ENCODE data around the gene GP9.
A peak's percentile ranks its signal among the peaks of the same experiment; 100 is the strongest.
"Not testable (repeated sequence)": the region's sequence is repeated elsewhere in the genome, so short reads cannot be mapped to it uniquely, and the experiment has no call there.

GP9 gene

GRCh38 chr3:129085818-129086217, 25.2 kb downstream of the GP9 start:
- H3K36me3 ChIP-seq (ENCODE audit: control insufficient read depth, insufficient read depth, low read length, severe bottlenecking) = no peaks in the 10 kb centered on the region
- H3K4me3 ChIP-seq (ENCODE audit: low read length) = no peak overlapping the region
- peaks cover 4% of the 10 kb centered on the region for H3K4me1 ChIP-seq (ENCODE audit: control insufficient read depth, insufficient read depth, low read length)
- DNase-seq (ENCODE audit: low read depth) = no peak
- no peaks in the 10 kb centered on the region for H3K9me3 ChIP-seq (ENCODE audit: control insufficient read depth, low read length)
- no peak overlapping the region for H3K9ac ChIP-seq (ENCODE audit: low read length)
- H3K27me3 ChIP-seq (replicated peaks; ENCODE audit: control insufficient read depth, insufficient read depth, low read length) = no peaks in the 10 kb centered on the region

- peak; percentile 38 for DNase-seq (ENCODE audit: low read depth)
- Histone ChIP-seq H3K9ac (ENCODE audit: low read length) (peak overlapping the region; percentile 42), H3K27me3 (replicated peaks; ENCODE audit: control insufficient read depth, insufficient read depth, low read length) (no peaks in the 10 kb centered on the region), H3K4me3 (ENCODE audit: low read length) (no peak overlapping the region), H3K9me3 (ENCODE audit: control insufficient read depth, low read length) (no peaks in the 10 kb centered on the region), H3K36me3 (ENCODE audit: control insufficient read depth, insufficient read depth, low read length, severe bottlenecking) (peaks cover 11% of the 10 kb centered on the region), H3K4me1 (ENCODE audit: control insufficient read depth, insufficient read depth, low read length) (peaks cover 4% of the 10 kb centered on the region)
These were observed 26.6 kb downstream of the GP9 start for GRCh38 chr3:129087138-129087702.

- not testable (repeated sequence) for H3K4me3 ChIP-seq (ENCODE audit: low read length); DNase-seq (ENCODE audit: low read depth); H3K4me1 ChIP-seq (ENCODE audit: control insufficient read depth, insufficient read depth, low read length); H3K9ac ChIP-seq (ENCODE audit: low read length); H3K9me3 ChIP-seq (ENCODE audit: control insufficient read depth, low read length); H3K27me3 ChIP-seq (replicated peaks; ENCODE audit: control insufficient read depth, insufficient read depth, low read length)
- peaks cover 14% of the 10 kb centered on the region for H3K36me3 ChIP-seq (ENCODE audit: control insufficient read depth, insufficient read depth, low read length, severe bottlenecking)
These were observed 27.3 kb downstream of the GP9 start for GRCh38 chr3:129087904-129088303.

GRCh38 chr3:129088312-129088711, 27.7 kb downstream of the GP9 start:
- not testable (repeated sequence) for H3K9ac ChIP-seq (ENCODE audit: low read length); H3K4me3 ChIP-seq (ENCODE audit: low read length); H3K9me3 ChIP-seq (ENCODE audit: control insufficient read depth, low read length); H3K4me1 ChIP-seq (ENCODE audit: control insufficient read depth, insufficient read depth, low read length); H3K27me3 ChIP-seq (replicated peaks; ENCODE audit: control insufficient read depth, insufficient read depth, low read length); DNase-seq (ENCODE audit: low read depth)
- peaks cover 14% of the 10 kb centered on the region for H3K36me3 ChIP-seq (ENCODE audit: control insufficient read depth, insufficient read depth, low read length, severe bottlenecking)

GRCh38 chr3:129095285-129095684, 34.7 kb downstream of the GP9 start:
- Histone ChIP-seq H3K4me1 (ENCODE audit: control insufficient read depth, insufficient read depth, low read length) (no peaks in the 10 kb centered on the region), H3K9me3 (ENCODE audit: control insufficient read depth, low read length) (no peaks in the 10 kb centered on the region), H3K36me3 (ENCODE audit: control insufficient read depth, insufficient read depth, low read length, severe bottlenecking) (peaks cover 25% of the 10 kb centered on the region), H3K4me3 (ENCODE audit: low read length) (no peak overlapping the region), H3K27me3 (replicated peaks; ENCODE audit: control insufficient read depth, insufficient read depth, low read length) (no peaks in the 10 kb centered on the region), H3K9ac (ENCODE audit: low read length) (no peak overlapping the region)
- DNase-seq (ENCODE audit: low read depth) = no peak

- Histone ChIP-seq H3K4me1 (ENCODE audit: control insufficient read depth, insufficient read depth, low read length) (no peaks in the 10 kb centered on the region), H3K27me3 (replicated peaks; ENCODE audit: control insufficient read depth, insufficient read depth, low read length) (no peaks in the 10 kb centered on the region), H3K36me3 (ENCODE audit: control insufficient read depth, insufficient read depth, low read length, severe bottlenecking) (no peaks in the 10 kb centered on the region), H3K9me3 (ENCODE audit: control insufficient read depth, low read length) (no peaks in the 10 kb centered on the region), H3K9ac (ENCODE audit: low read length) (no peak overlapping the region), H3K4me3 (ENCODE audit: low read length) (no peak overlapping the region)
- no peak for DNase-seq (ENCODE audit: low read depth)
These were observed 39.7 kb downstream of the GP9 start for GRCh38 chr3:129100274-129100673.

- Histone ChIP-seq H3K4me1 (ENCODE audit: control insufficient read depth, insufficient read depth, low read length) (peaks cover 10% of the 10 kb centered on the region), H3K4me3 (ENCODE audit: low read length) (no peak overlapping the region), H3K9ac (ENCODE audit: low read length) (no peak overlapping the region), H3K27me3 (replicated peaks; ENCODE audit: control insufficient read depth, insufficient read depth, low read length) (no peaks in the 10 kb centered on the region), H3K36me3 (ENCODE audit: control insufficient read depth, insufficient read depth, low read length, severe bottlenecking) (peaks cover 2% of the 10 kb centered on the region), H3K9me3 (ENCODE audit: control insufficient read depth, low read length) (no peaks in the 10 kb centered on the region)
- no peak for DNase-seq (ENCODE audit: low read depth)
These were observed 41.0 kb downstream of the GP9 start for GRCh38 chr3:129101370-129102138.

GRCh38 chr3:129103296-129103695, 42.7 kb downstream of the GP9 start:
- H3K4me3 ChIP-seq (ENCODE audit: low read length) = no peak overlapping the region
- no peak for DNase-seq (ENCODE audit: low read depth)
- H3K36me3 ChIP-seq (ENCODE audit: control insufficient read depth, insufficient read depth, low read length, severe bottlenecking) = peaks cover 12% of the 10 kb centered on the region
- no peak overlapping the region for H3K9ac ChIP-seq (ENCODE audit: low read length)
- peaks cover 16% of the 10 kb centered on the region for H3K4me1 ChIP-seq (ENCODE audit: control insufficient read depth, insufficient read depth, low read length)
- no peaks in the 10 kb centered on the region for H3K9me3 ChIP-seq (ENCODE audit: control insufficient read depth, low read length)
- H3K27me3 ChIP-seq (replicated peaks; ENCODE audit: control insufficient read depth, insufficient read depth, low read length) = no peaks in the 10 kb centered on the region

- Histone ChIP-seq H3K27me3 (replicated peaks; ENCODE audit: control insufficient read depth, insufficient read depth, low read length) (no peaks in the 10 kb centered on the region), H3K9ac (ENCODE audit: low read length) (no peak overlapping the region), H3K9me3 (ENCODE audit: control insufficient read depth, low read length) (no peaks in the 10 kb centered on the region), H3K36me3 (ENCODE audit: control insufficient read depth, insufficient read depth, low read length, severe bottlenecking) (peaks cover 16% of the 10 kb centered on the region), H3K4me3 (ENCODE audit: low read length) (no peak overlapping the region), H3K4me1 (ENCODE audit: control insufficient read depth, insufficient read depth, low read length) (peaks cover 16% of the 10 kb centered on the region)
- DNase-seq (ENCODE audit: low read depth) = no peak
These were observed 43.5 kb downstream of the GP9 start for GRCh38 chr3:129104051-129104450.

- no peaks in the 10 kb centered on the region for H3K9me3 ChIP-seq (ENCODE audit: control insufficient read depth, low read length)
- no peaks in the 10 kb centered on the region for H3K27me3 ChIP-seq (replicated peaks; ENCODE audit: control insufficient read depth, insufficient read depth, low read length)
- no peak for DNase-seq (ENCODE audit: low read depth)
- H3K36me3 ChIP-seq (ENCODE audit: control insufficient read depth, insufficient read depth, low read length, severe bottlenecking) = peaks cover 16% of the 10 kb centered on the region
- H3K4me1 ChIP-seq (ENCODE audit: control insufficient read depth, insufficient read depth, low read length) = peaks cover 16% of the 10 kb centered on the region
- no peak overlapping the region for H3K4me3 ChIP-seq (ENCODE audit: low read length)
- no peak overlapping the region for H3K9ac ChIP-seq (ENCODE audit: low read length)
These were observed 44.0 kb downstream of the GP9 start for GRCh38 chr3:129104498-129105079.

GRCh38 chr3:129105862-129106261, 45.3 kb downstream of the GP9 start:
- Histone ChIP-seq H3K36me3 (ENCODE audit: control insufficient read depth, insufficient read depth, low read length, severe bottlenecking) (peaks cover 16% of the 10 kb centered on the region), H3K4me3 (ENCODE audit: low read length) (no peak overlapping the region), H3K9ac (ENCODE audit: low read length) (peak overlapping the region; percentile 16), H3K27me3 (replicated peaks; ENCODE audit: control insufficient read depth, insufficient read depth, low read length) (no peaks in the 10 kb centered on the region), H3K4me1 (ENCODE audit: control insufficient read depth, insufficient read depth, low read length) (peaks cover 16% of the 10 kb centered on the region), H3K9me3 (ENCODE audit: control insufficient read depth, low read length) (no peaks in the 10 kb centered on the region)
- no peak for DNase-seq (ENCODE audit: low read depth)
